ENCODE data around the gene BCAS3.

BCAS3 gene

DNA sequence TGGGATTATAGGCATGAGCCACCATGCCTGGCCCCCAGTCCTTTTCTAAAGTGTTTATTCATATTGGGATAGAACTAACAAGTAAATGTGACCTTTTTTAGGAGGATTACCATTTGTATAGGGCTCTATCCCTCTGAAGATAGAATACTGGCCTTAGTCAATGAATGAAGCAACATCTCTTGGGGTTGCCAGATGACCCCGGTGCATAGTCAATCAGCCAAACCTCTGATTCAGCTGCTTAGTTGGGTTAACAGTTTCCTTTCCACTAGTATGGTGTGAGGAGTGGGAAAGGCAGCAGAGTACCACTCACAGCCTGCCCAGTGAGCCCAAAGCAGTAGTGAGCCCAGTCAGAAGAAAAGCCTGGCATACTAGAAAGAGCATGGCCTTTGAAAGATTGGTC is 627.4 kb downstream of the BCAS3 start:
- Mint-ChIP-seq H3K36me3 (ENCODE audit: insufficient read depth) (no peaks in the 10 kb centered on the region), H3K4me3 (no peak overlapping the region), H3K9me3 (no peaks in the 10 kb centered on the region), H3K27me3 (no peaks in the 10 kb centered on the region), H3K4me1 (no peaks in the 10 kb centered on the region), H3K27ac (ENCODE audit: low read depth) (no peak overlapping the region)
- ATAC-seq (replicated peaks; ENCODE audit: extremely low read depth, poor library complexity, severe bottlenecking) (no peak), DNase-seq (ENCODE audit: low spot score in 2 of 2) (no peak)

DNA sequence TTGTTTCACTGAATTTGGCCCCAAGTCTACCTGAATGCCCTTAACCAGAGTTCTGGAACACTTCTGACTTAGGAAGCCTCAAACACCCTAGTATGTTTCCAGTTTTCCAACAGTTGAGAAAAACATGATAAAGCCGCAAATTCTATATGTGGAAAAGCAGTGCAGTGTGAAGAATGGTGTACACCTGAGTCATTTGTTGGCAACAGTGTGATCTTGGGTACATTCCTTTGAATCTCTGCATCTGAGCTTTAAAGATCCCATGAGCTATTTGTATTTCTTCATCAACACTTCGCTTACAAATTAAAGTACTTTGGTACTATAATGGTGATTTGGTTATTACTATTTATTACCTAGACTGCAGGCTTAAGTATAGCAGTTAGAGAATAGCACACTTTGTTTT is 628.4 kb downstream of the BCAS3 start:
- DNase-seq (ENCODE audit: low spot score in 2 of 2): no peak
- Mint-ChIP-seq H3K4me1 (no peaks in the 10 kb centered on the region), H3K27me3 (no peaks in the 10 kb centered on the region), H3K4me3 (no peak overlapping the region), H3K9me3 (no peaks in the 10 kb centered on the region), H3K36me3 (ENCODE audit: insufficient read depth) (no peaks in the 10 kb centered on the region), H3K27ac (ENCODE audit: low read depth) (no peak overlapping the region)
- no peak for ATAC-seq (replicated peaks; ENCODE audit: extremely low read depth, poor library complexity, severe bottlenecking)

DNA sequence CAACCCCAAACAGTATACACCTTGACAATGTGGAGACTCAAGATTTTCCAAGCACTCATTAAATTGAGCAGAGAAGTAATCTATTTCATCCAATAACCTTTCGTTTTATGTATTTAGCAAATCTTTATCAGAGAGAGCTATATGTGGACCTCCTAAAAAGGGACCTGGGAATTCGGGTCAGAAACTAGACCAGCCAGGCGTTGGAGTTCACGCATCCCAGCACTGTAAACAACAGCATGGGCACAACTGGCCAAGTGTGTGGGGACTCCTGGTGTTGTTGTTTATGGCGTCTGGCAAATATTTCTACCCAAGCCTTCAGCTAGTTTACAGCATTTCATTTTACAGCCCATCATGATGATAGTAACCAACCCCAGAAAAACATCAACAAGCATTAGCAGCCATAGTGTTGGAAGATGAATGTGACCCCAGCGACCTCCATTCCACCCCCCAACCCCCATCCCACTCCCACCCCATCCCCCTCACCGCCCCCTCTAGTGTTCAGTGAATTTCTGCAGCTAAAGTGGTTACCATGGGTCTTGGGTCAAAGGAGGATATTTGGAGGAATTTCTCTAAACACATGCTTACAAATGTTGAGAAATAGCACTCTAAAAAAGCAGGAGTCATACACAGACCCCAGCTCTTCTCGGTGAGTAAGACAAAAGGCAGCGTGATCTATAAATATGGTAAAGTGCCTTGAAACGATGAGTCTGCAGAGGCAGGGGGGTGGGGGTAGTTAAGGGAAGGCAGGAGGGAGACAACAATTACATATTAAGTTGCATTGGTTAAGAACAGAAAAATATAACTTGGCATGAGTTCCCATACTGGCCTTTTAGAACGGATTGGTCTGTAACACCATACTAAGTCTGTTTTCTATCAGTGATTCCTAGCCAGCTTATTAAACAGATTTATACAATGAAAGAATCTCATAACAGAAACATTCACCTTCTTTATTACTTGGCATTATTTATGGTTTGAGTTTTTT is 630.5 kb downstream of the BCAS3 start:
- Mint-ChIP-seq H3K27ac (ENCODE audit: low read depth) (no peak overlapping the region), H3K4me3 (no peak overlapping the region), H3K9me3 (no peaks in the 10 kb centered on the region), H3K4me1 (no peaks in the 10 kb centered on the region), H3K36me3 (ENCODE audit: insufficient read depth) (no peaks in the 10 kb centered on the region), H3K27me3 (no peaks in the 10 kb centered on the region)
- DNase-seq (ENCODE audit: low spot score in 2 of 2) (no peak), ATAC-seq (replicated peaks; ENCODE audit: extremely low read depth, poor library complexity, severe bottlenecking) (no peak)

DNA sequence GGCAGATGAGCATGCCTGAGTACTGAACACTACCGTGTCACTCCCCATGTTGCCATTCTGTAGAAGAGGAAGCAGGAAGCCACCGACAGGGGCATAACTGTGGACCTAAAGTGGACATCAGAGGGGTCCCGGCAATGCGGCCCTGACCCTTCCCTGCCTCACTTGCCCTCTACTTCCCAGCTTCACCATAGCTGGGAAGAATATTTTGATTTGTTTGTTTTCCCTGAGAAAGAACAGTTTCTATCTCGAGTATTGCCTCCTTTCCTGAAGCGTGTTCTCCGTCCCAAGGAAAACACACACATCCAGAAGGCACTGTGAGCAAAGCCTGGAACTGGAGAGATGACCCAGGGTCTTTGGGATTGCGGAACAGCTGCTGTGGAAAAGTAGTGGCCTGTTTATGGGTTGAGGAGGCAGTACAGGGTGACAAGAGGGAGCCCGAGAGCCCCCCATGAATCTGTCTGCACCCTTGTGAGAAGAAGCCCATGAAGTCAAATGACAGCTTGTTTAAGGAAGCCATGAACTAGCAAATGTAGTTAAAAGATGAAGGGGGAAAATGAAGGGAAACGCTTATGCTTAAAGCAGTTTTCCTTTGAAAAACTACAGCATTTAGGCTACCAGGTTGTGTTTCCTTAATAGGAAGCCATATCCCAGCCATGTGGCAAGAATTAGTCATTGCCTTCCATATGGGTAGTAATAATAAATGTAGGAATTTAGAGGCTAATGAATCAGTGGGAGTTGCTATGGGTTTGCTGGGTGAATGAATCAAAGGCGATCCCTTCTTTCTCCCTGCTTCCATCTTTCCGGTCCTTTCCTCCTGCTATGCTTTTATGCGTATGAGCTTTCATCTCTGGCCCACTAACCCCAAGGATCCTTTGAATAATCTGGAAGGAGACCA is 632.0 kb downstream of the BCAS3 start:
- DNase-seq (ENCODE audit: low spot score in 2 of 2): no peak
- Mint-ChIP-seq H3K36me3 (ENCODE audit: insufficient read depth) (no peaks in the 10 kb centered on the region), H3K27ac (ENCODE audit: low read depth) (no peak overlapping the region), H3K4me1 (no peaks in the 10 kb centered on the region), H3K9me3 (no peaks in the 10 kb centered on the region), H3K27me3 (no peaks in the 10 kb centered on the region), H3K4me3 (no peak overlapping the region)
- no peak for ATAC-seq (replicated peaks; ENCODE audit: extremely low read depth, poor library complexity, severe bottlenecking)

DNA sequence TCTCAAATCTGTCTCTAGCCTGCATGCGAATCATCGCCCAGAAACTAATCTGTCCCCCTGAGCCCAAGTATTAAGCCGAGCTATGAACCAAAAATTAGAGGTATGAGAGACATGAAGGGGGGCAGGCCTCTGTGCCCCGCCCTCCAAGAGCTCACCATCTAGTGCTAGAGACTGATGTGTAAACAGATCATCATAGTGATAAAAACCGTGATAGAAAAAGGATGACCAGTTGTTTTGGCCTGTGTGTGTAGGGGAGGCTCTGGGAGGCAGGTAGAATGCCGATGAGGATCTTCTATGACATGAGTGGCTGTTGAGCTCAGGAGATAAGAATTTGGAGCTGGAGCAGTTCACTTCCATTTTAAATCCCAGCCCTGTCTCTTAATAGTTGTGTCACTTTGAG is 632.9 kb downstream of the BCAS3 start:
- H3K27me3 Mint-ChIP-seq: no peaks in the 10 kb centered on the region
- DNase-seq (ENCODE audit: low spot score in 2 of 2): no peak
- ATAC-seq (replicated peaks; ENCODE audit: extremely low read depth, poor library complexity, severe bottlenecking): no peak
- H3K36me3 Mint-ChIP-seq (ENCODE audit: insufficient read depth): no peaks in the 10 kb centered on the region
- no peaks in the 10 kb centered on the region for H3K9me3 Mint-ChIP-seq
- no peak overlapping the region for H3K4me3 Mint-ChIP-seq
- no peaks in the 10 kb centered on the region for H3K4me1 Mint-ChIP-seq
- H3K27ac Mint-ChIP-seq (ENCODE audit: low read depth): no peak overlapping the region

DNA sequence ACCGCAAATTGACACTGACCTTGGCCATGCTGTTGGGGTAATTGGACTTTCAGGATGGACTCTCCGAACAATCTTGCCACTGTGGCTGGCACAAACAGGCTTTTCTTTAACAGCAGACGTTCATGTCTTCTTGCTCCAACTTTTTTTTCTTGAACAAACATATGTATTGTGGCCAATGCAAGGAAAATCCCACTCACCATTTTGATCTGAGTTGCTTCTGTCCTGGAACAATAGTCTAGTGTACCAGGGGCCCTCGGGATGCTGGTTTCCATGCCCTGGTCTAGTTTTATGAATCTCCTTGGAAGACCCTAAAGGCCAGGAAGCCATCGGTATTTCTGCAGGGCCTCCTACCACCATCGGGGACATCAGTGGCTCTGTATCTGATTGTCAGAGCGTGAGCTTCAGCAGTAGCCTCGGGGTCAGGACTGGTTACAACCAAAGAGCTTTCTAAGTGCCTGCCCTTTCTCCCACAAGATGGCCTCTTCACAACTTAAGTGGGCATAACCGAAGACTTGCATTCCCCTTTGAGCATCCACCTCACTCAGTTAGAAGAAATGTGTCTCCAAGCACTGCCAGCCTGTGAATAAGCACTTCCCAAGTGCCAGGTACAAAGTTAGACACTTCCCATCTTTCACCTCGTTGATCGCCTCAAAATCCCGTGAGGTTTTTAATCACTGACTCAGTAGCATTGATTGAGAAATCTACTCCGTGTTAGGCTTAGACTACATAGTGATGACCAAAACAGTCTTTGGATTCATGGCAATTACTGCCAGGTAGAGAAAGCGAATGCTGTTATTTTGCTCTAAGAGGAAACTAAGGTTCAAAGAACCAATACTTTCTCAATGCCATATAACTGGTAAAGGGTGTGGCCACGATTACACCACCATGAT is 635.0 kb downstream of the BCAS3 start:
- ATAC-seq (replicated peaks; ENCODE audit: extremely low read depth, poor library complexity, severe bottlenecking) (no peak), DNase-seq (ENCODE audit: low spot score in 2 of 2) (no peak)
- Mint-ChIP-seq H3K4me3 (no peak overlapping the region), H3K9me3 (no peaks in the 10 kb centered on the region), H3K27ac (ENCODE audit: low read depth) (no peak overlapping the region), H3K4me1 (no peaks in the 10 kb centered on the region), H3K36me3 (ENCODE audit: insufficient read depth) (no peaks in the 10 kb centered on the region), H3K27me3 (no peaks in the 10 kb centered on the region)

DNA sequence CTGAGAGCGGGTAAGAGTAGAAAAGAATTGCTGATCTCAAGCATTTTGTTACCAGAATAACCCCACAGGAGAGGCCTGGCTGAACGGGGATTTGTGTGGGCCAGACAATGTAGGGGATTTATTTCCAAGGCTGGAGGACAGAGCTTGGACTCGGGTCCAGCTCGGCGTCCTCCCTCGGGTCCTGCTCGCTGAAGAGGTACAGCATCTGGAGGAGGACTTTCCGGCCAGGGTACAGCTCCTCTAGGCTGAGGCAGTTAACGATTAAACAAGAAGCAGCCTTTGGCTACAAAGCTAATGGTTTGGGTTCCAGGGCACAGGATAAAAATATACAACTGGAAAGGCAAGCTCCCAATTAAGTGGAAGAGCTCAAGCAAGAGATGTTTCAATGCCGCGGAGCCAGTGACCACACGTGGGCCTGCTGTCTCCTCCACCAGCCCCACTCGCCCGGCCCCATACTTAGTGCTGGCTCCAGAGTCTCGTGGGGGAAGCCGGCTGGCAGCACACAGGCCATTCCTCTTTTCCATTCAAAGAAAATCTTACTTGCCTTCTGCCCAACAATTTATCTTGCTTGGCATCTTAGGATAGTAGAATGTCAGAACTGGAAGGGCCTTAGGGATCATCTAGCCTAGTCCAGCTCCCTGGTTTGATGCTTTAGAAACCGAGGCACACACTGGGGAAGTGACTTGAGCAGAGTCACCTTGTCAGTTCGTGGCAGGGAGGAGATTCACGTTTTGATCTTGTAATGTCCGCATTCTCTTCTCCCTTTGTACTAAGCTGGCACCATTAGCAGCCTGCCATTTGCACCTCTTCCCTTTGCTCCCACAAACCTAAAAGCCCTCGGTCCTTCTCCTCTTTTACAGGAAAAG is 636.0 kb downstream of the BCAS3 start:
- Mint-ChIP-seq H3K9me3 (no peaks in the 10 kb centered on the region), H3K27me3 (no peaks in the 10 kb centered on the region), H3K36me3 (ENCODE audit: insufficient read depth) (no peaks in the 10 kb centered on the region), H3K27ac (ENCODE audit: low read depth) (no peak overlapping the region), H3K4me3 (no peak overlapping the region), H3K4me1 (no peaks in the 10 kb centered on the region)
- ATAC-seq (replicated peaks; ENCODE audit: extremely low read depth, poor library complexity, severe bottlenecking) (no peak), DNase-seq (ENCODE audit: low spot score in 2 of 2) (no peak)

DNA sequence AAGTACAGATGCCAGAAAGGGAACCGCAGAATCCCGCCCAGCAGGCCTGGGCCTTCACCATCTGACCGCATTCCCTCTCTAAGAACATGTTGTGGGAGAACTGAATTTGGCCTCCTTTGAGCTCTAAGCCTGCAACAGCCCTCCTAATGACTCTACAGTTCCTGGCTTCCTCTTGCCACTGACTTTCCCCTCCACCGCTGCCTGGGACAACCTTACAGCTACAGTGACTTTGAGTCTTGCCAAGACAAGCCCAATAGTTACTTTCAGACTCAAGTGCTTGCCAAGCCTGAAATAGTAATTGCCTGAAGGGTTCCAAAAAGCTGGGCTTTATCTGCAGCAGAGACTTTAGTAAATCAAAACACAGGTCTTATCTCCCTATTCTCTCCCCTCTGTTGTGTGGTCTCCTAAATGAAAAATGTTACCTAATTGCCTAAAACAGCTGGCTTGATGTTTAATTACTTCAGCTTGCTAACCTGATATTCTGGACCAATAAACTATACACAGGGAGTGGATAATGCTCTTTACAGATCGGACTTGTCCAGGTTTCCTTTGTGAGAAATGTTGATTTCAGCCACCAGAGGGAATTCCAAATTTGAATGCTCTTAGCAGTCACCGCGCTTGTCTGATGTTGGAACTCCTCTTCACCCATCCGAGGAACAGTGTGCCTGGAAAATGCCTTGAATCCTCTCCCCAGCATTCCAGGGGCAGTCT is 636.9 kb downstream of the BCAS3 start:
- no peak for ATAC-seq (replicated peaks; ENCODE audit: extremely low read depth, poor library complexity, severe bottlenecking)

DNA sequence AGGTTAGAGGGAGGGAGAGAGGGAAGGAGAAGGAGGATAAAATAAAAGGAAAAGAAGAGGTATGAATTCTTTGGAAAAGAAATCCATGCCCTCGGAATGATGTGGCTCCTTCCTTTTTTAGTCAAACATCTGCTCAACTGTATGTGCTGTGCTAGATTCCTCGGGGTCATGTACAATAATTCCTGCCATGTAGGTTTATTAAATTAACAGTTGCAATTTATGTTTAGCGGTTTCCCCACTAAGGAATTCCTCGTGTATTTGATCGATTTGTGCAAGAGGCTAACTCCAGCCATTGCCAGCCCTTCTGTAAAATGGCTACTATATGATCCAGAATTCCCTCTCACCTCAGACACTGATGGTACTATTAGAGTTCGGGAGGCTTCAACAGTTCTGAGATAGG is 639.0 kb downstream of the BCAS3 start:
- no peaks in the 10 kb centered on the region for H3K36me3 Mint-ChIP-seq (ENCODE audit: insufficient read depth)
- no peak overlapping the region for H3K4me3 Mint-ChIP-seq

More for the DNA sequence above, 636.9 kb downstream of the BCAS3 start:
- H3K36me3 Mint-ChIP-seq (ENCODE audit: insufficient read depth): no peaks in the 10 kb centered on the region
- no peak overlapping the region for H3K4me3 Mint-ChIP-seq
- no peaks in the 10 kb centered on the region for H3K4me1 Mint-ChIP-seq
- no peak for DNase-seq (ENCODE audit: low spot score in 2 of 2)
- no peaks in the 10 kb centered on the region for H3K27me3 Mint-ChIP-seq
- no peak overlapping the region for H3K27ac Mint-ChIP-seq (ENCODE audit: low read depth)
- no peaks in the 10 kb centered on the region for H3K9me3 Mint-ChIP-seq

DNA sequence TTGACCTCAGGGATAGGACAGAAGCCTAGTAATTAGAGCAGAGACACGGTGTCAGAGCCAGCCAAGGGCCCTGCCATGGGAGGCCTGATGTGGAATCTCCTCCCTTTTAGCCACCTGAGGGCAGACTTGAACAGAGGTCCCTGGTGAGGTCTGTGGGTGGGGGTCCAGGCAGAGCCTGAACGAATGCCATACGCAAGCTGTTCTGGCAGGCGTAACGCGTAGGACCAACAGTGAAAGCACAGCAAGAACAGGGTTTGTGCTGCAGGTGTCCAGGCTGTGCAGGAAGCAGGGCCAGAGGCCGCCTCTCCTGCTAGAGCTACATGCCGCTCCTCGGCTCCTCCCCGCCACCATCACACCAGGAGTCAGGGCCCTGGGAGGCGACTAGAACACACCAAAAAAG is 640.1 kb downstream of the BCAS3 start:
- no peak overlapping the region for H3K27ac Mint-ChIP-seq (ENCODE audit: low read depth)
- H3K4me1 Mint-ChIP-seq: no peaks in the 10 kb centered on the region
- ATAC-seq (replicated peaks; ENCODE audit: extremely low read depth, poor library complexity, severe bottlenecking) (no peak), DNase-seq (ENCODE audit: low spot score in 2 of 2) (no peak)
- no peaks in the 10 kb centered on the region for H3K36me3 Mint-ChIP-seq (ENCODE audit: insufficient read depth)
- H3K9me3 Mint-ChIP-seq: no peaks in the 10 kb centered on the region
- no peak overlapping the region for H3K4me3 Mint-ChIP-seq
- H3K27me3 Mint-ChIP-seq: no peaks in the 10 kb centered on the region

More for the DNA sequence above, 639.0 kb downstream of the BCAS3 start:
- no peaks in the 10 kb centered on the region for H3K9me3 Mint-ChIP-seq
- no peak for DNase-seq (ENCODE audit: low spot score in 2 of 2)
- H3K4me1 Mint-ChIP-seq: no peaks in the 10 kb centered on the region
- no peak overlapping the region for H3K27ac Mint-ChIP-seq (ENCODE audit: low read depth)
- no peaks in the 10 kb centered on the region for H3K27me3 Mint-ChIP-seq
- ATAC-seq (replicated peaks; ENCODE audit: extremely low read depth, poor library complexity, severe bottlenecking): no peak

DNA sequence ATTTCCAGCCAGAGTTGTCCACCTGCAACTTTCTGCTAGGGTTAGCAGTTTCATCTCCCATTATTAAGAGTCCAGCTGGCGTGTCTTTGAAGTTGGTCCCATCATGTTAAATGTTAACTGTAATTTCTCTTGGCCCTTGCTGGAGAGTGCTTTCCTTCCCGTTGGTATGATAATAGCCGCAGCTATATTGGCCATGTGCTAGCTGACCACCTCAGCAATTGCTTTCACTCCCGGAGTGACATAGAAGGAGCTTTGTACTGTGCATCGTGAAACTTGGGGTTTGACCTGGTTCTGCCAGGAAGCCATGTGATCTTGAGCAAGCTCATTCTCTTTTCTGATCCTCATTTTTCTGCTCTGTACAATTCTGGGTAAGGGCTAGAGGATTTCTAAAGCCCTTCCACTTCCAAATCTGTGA is 641.0 kb downstream of the BCAS3 start:
- Mint-ChIP-seq H3K4me1 (no peaks in the 10 kb centered on the region), H3K27ac (ENCODE audit: low read depth) (no peak overlapping the region), H3K4me3 (no peak overlapping the region), H3K27me3 (no peaks in the 10 kb centered on the region), H3K9me3 (no peaks in the 10 kb centered on the region), H3K36me3 (ENCODE audit: insufficient read depth) (no peaks in the 10 kb centered on the region)
- ATAC-seq (replicated peaks; ENCODE audit: extremely low read depth, poor library complexity, severe bottlenecking) (no peak), DNase-seq (ENCODE audit: low spot score in 2 of 2) (no peak)

Measured in central memory CD8-positive, alpha-beta T cell (primary cell).